HG03064 (cell line): ENCODE results near the gene TJP3.

ENCODE experiments used
- ATAC-seq: cut with Tn5 transposase; IDR thresholded peaks from one replicate; pipeline ENCODE4 v1.9.1; 2021; ENCODE audit warnings: low read depth; ENCODE audit not compliant: unreplicated experiment

Gene TJP3

GRCh38 chr19:3670796-3671679 is 37.1 kb upstream of the TJP3 start:
- no peak for ATAC-seq

- no peak for ATAC-seq
Observed at GRCh38 chr19:3671680-3672574, 36.3 kb upstream of the TJP3 start.

GRCh38 chr19:3672575-3672948 is 35.6 kb upstream of the TJP3 start:
- ATAC-seq: no peak

GRCh38 chr19:3672993-3673392 is 35.2 kb upstream of the TJP3 start:
- no peak for ATAC-seq

GRCh38 chr19:3673506-3674439 is 34.4 kb upstream of the TJP3 start:
- no peak for ATAC-seq

GRCh38 chr19:3674784-3675543 is 33.2 kb upstream of the TJP3 start:
- ATAC-seq: no peak

GRCh38 chr19:3678188-3678587 is 30.0 kb upstream of the TJP3 start:
- ATAC-seq: no peak

- no peak for ATAC-seq
Observed at GRCh38 chr19:3679138-3679537, 29.0 kb upstream of the TJP3 start.

- no peak for ATAC-seq
Observed at GRCh38 chr19:3679581-3679980, 28.6 kb upstream of the TJP3 start.

- no peak for ATAC-seq
Observed at GRCh38 chr19:3680939-3681338, 27.2 kb upstream of the TJP3 start.

GRCh38 chr19:3682286-3682685 is 25.9 kb upstream of the TJP3 start:
- ATAC-seq: no peak

GRCh38 chr19:3682741-3683404 is 25.3 kb upstream of the TJP3 start:
- no peak for ATAC-seq

- no peak for ATAC-seq
Observed at GRCh38 chr19:3683405-3684053, 24.7 kb upstream of the TJP3 start.

GRCh38 chr19:3684054-3684816 is 23.9 kb upstream of the TJP3 start:
- ATAC-seq: no peak

GRCh38 chr19:3684817-3685410 is 23.3 kb upstream of the TJP3 start:
- ATAC-seq: no peak

GRCh38 chr19:3687393-3687773 is 20.8 kb upstream of the TJP3 start:
- ATAC-seq: no peak

- ATAC-seq: no peak
Observed at GRCh38 chr19:3687774-3688706, 20.1 kb upstream of the TJP3 start.
